A549 (cell line): ENCODE results near the gene MAP4K4. TPM values are rescaled to one million over a fixed set of nuclear protein-coding genes. Genes with fewer than 3 reads are reported as not detected.

Experiments used
- ATAC-seq, 2 experiments: fragments of 200-7000 bp in 1 of 2; fragments of >200 bp in 1 of 2; cut with Nextera tagmentation in 1 of 2; cut with Tn5 transposase in 1 of 2; 3 replicates each; pipeline versions ENCODE4 v1.8.0 to v1.9.1; 2018 to 2020; ENCODE audit warnings: mild to moderate bottlenecking in 1 of 2, moderate library complexity in 1 of 2
- CTCF ChIA-PET: fragments of 300-600 bp; sonication (Branson Sonifier 250); formaldehyde crosslinking; extraction: SDS; loops from one replicate; lab custom pipeline; 2021; ENCODE audit warnings: antibody characterized with exemption, inconsistent platforms; lab: Yijun Ruan, JAX
- POLR2A ChIA-PET: fragments of 350-600 bp; formaldehyde crosslinking; extraction: SDS; loops from one replicate; lab custom pipeline; 2021; ENCODE audit warnings: antibody characterized with exemption, inconsistent platforms; lab: Yijun Ruan, JAX
- DNase-seq, 2 experiments: peaks; one replicate each; pipeline versions ENCODE4 v3.0.0 to v3.0.0-alpha.2; 2011 to 2016; ENCODE audit warnings: low read depth in 1 of 2, low spot score in 1 of 2
- FAIRE-seq: peaks from 2 replicates; lab custom pipeline; 2011; peaks lifted over from hg19 to GRCh38; lab: Jason Lieb, UNC
- H3K27ac ChIP-seq, 2 experiments: fragments of >200 bp; sonication (Bioruptor Twin); formaldehyde crosslinking; 3 replicates each; pipeline ENCODE4 v1.5.1; 2016 to 2017
- H3K4me1 ChIP-seq: fragments of >200 bp; sonication (Bioruptor Twin); formaldehyde crosslinking; 3 replicates; pipeline ENCODE4 v1.6.1; 2016
- H3K4me2 ChIP-seq: fragments of >200 bp; sonication (Bioruptor Twin); formaldehyde crosslinking; 3 replicates; pipeline ENCODE4 v1.6.1; 2016
- H3K4me3 ChIP-seq: fragments of >200 bp; sonication (Bioruptor Twin); formaldehyde crosslinking; 3 replicates; pipeline ENCODE4 v1.5.1; 2016
- H3K9me3 ChIP-seq: fragments of >200 bp; sonication (Bioruptor Twin); formaldehyde crosslinking; 3 replicates; pipeline ENCODE4 v1.6.1; 2016
- BHLHE40 ChIP-seq: IDR thresholded peaks from 2 replicates; pipeline ENCODE4 v1.6.1; 2012; ENCODE audit warnings: low read depth, low read length, inconsistent platforms
- CBX2 ChIP-seq: fragments of 200-600 bp; sonication (generic); IDR thresholded peaks from 2 replicates; pipeline ENCODE4 v1.6.1; 2016; ENCODE audit warnings: low read depth, mild to moderate bottlenecking, borderline replicate concordance
- CBX8 ChIP-seq: fragments of 200-600 bp; sonication (generic); IDR thresholded peaks from 2 replicates; pipeline ENCODE4 v1.6.1; 2016
- CHD4 ChIP-seq: fragments of 200-600 bp; sonication (generic); IDR thresholded peaks from 2 replicates; pipeline ENCODE4 v1.6.1; 2016; ENCODE audit warnings: antibody characterized with exemption, mild to moderate bottlenecking, borderline replicate concordance
- EHF ChIP-seq: fragments of 250-450 bp; sonication (Bioruptor Pico); IDR thresholded peaks from 2 replicates; pipeline ENCODE4 v1.5.0; 2020; ENCODE audit warnings: mild to moderate bottlenecking
- EP300 ChIP-seq, 2 experiments: fragments of >200 bp; sonication (Bioruptor Twin); formaldehyde crosslinking; IDR thresholded peaks; 2 replicates in 1 of 2; 3 replicates in 1 of 2; pipeline ENCODE4 v1.6.1; 2016 to 2017
- FOSL2 ChIP-seq, 2 experiments: fragments of 450-650 bp in 1 of 2; fragments of >200 bp in 1 of 2; sonication (Bioruptor Twin) in 1 of 2; formaldehyde crosslinking; IDR thresholded peaks; 2 replicates each; pipeline versions ENCODE4 v1.5.0 to v1.6.1; 2016 to 2020; ENCODE audit warnings: mild to moderate bottlenecking in 1 of 2, moderate library complexity in 1 of 2
- HDAC2 ChIP-seq: fragments of 200-600 bp; sonication (generic); IDR thresholded peaks from 2 replicates; pipeline ENCODE4 v1.6.1; 2016
- MAFK ChIP-seq: fragments of 450-650 bp; IDR thresholded peaks from 2 replicates; pipeline ENCODE4 v1.6.1; 2014; ENCODE audit not compliant: partially characterized antibody
- NPAS2 ChIP-seq: fragments of 250-450 bp; sonication (Bioruptor Pico); IDR thresholded peaks from 2 replicates; pipeline ENCODE4 v1.8.0; 2022; ENCODE audit warnings: mild to moderate bottlenecking, moderate library complexity, borderline replicate concordance
- PHF8 ChIP-seq: fragments of 200-600 bp; sonication (generic); IDR thresholded peaks from 2 replicates; pipeline ENCODE4 v1.6.1; 2016; ENCODE audit warnings: low read depth, mild to moderate bottlenecking, antibody characterized with exemption, moderate library complexity, borderline replicate concordance
- POLR2A ChIP-seq: IDR thresholded peaks from 2 replicates; pipeline ENCODE4 v1.6.1; 2012; ENCODE audit warnings: mild to moderate bottlenecking, low read length
- RNF2 ChIP-seq: fragments of 200-600 bp; sonication (generic); IDR thresholded peaks from 2 replicates; pipeline ENCODE4 v1.6.1; 2016; ENCODE audit warnings: low read depth, mild to moderate bottlenecking, antibody characterized with exemption, moderate library complexity, borderline replicate concordance
- TFCP2L1 ChIP-seq: fragments of 250-450 bp; sonication (Bioruptor Pico); IDR thresholded peaks from 2 replicates; pipeline ENCODE4 v1.5.0; 2021; ENCODE audit warnings: mild to moderate bottlenecking
- ZFP36 ChIP-seq: fragments of 450-650 bp; IDR thresholded peaks from 2 replicates; pipeline ENCODE4 v1.6.1; 2014; ENCODE audit warnings: borderline replicate concordance; ENCODE audit not compliant: partially characterized antibody
- WGBS: methylation state at CpG from one replicate; pipeline ENCODE4 v1.1.6; 2017; ENCODE audit errors: missing lambda C conversion rate; 5-methylcytosine and 5-hydroxymethylcytosine counted together
- polyA plus RNA-seq, 4 experiments: library from polyadenylated mRNA; depleted of rRNA in 3 of 4; stranded (reverse); fragments of >200 nt; fragmentation: RNase III in 1 of 4; extraction: RNeasy Plus Mini Kit Qiagen cat#74134 plus additional on column Dnase treatment in 1 of 4; gene quantifications; 2 replicates in 3 of 4; 3 replicates in 1 of 4; pipeline ENCODE4 v1.2.3, GENCODE V29; 2011 to 2017
- TF ChIP-seq, protein P1 (sequence below): fragments of >200 bp; sonication (Bioruptor Twin); formaldehyde crosslinking; IDR thresholded peaks from 3 replicates; pipeline ENCODE4 v1.5.1; 2016
- TF ChIP-seq, protein P2 (sequence below): fragments of 200-600 bp; sonication (generic); IDR thresholded peaks from 2 replicates; pipeline ENCODE4 v1.6.1; 2016; ENCODE audit warnings: antibody characterized with exemption, mild to moderate bottlenecking, moderate library complexity
- TF ChIP-seq, protein P3 (sequence below): fragments of 450-650 bp; IDR thresholded peaks from 2 replicates; pipeline ENCODE4 v1.6.1; 2014; ENCODE audit warnings: antibody characterized with exemption
- TF ChIP-seq, protein P4 (sequence below): fragments of >200 bp; sonication (Bioruptor Twin); formaldehyde crosslinking; IDR thresholded peaks from 3 replicates; pipeline ENCODE4 v1.6.1; 2016

MAP4K4 gene
- polyA plus RNA-seq, 2 of the 4 experiments (the other 2 are of a cell fraction) = 61.9 to 82.2 TPM

DNA sequence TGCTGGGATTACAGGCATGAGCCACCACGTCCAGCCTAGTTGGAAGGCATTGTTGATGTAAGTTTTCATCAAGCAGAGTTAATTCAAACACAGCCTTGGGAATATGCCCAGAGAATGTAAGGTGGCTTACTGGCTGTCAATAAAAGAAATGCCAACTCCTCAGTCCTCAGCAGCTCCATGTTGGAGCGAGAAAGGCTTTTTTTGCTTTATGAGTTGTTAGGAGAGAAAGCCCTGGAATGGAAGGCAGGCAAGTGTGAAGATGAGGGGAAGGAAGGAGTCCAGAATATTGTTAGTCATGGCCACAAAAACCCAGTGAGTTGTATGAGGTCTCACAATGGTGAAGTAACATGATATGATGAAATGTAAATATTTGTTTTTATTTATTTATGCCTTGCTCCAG is 57.1 kb downstream of the MAP4K4 start:
- peak in 1 of 2 experiments; percentile 35 for DNase-seq
- 45% methylated on average over 2 of the region's 2 CpGs for WGBS
- peak overlapping the region; percentile 56 for H3K4me2 ChIP-seq

DNA sequence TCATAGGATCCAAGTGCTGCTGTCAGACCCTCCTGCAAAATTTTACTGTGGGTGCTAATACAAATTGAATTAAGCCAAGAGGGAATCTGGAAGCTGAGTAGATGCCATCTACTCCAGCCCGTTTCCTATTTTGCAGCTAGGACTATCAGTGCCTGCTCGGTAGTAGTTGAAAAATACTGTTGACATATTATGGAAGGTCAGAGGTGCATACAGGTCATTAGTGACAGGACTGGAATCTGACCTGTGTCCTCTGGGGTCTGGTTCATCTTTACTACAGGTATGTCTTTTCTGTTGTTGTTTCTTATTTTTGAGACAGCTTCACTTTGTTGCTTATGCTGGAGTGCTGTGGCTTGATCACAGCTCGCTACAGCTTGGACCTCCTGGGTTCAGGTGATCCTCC is 58.8 kb downstream of the MAP4K4 start:
- no peak for FAIRE-seq
- WGBS = 73% methylated on average over 3 of the region's 3 CpGs
- Histone ChIP-seq H3K4me3 (no peak overlapping the region), H3K9me3 (no peaks in the 10 kb centered on the region), H3K4me2 (no peak overlapping the region), H3K4me1 (peaks cover 58% of the 10 kb centered on the region), H3K27ac (peak overlapping the region in 1 of 2 experiments; percentile 42; a peak in 3 of 6 replicates)
- ChIA-PET POLR2A (interaction anchor here (0.6 kb wide), 1 partner anchor 8 kb away, joined by 4 read pairs; no protein-coding TSS in a partner anchor), CTCF (interaction anchor here (0.9 to 3.2 kb wide), 4 partner anchors 11 to 32 kb away, joined by 3 to 8 read pairs (median 6); no protein-coding TSS in a partner anchor)
- TF ChIP-seq FOSL2 (IDR thresholded peaks at IDR 0.05) = no peak
- no peak for TF ChIP-seq FOSL2 (CRISPR knock-in tag; IDR thresholded peaks at IDR 0.05)
- no peak for DNase-seq
- no peak for ATAC-seq

More for the DNA sequence above, 57.1 kb downstream of the MAP4K4 start:
- peak overlapping the region; percentile 40 to 58; a peak in 5 of 6 replicates for H3K27ac ChIP-seq
- no peak for TF ChIP-seq CBX8
- no peak for TF ChIP-seq ZFP36
- TF ChIP-seq FOSL2 (IDR thresholded peaks at IDR 0.05) = no peak
- 0 out of 2 replicates have a peak, but pooled peaks have one; percentile 13 for TF ChIP-seq FOSL2 (CRISPR knock-in tag; IDR thresholded peaks at IDR 0.05)
- TF ChIP-seq, all 56 proteins: peak for 1
- Histone ChIP-seq H3K4me1 (peaks cover 65% of the 10 kb centered on the region), H3K9me3 (no peaks in the 10 kb centered on the region), H3K4me3 (no peak overlapping the region)
- ChIA-PET CTCF (interaction anchor here (1.2 to 3.2 kb wide), 4 partner anchors 9 to 336 kb away, joined by 4 to 8 read pairs (median 4); no protein-coding TSS in a partner anchor), POLR2A (no interaction called here)
- FAIRE-seq (no peak), ATAC-seq (peak in 1 of 2 experiments; percentile 22; a peak in 2 of 6 replicates)

DNA sequence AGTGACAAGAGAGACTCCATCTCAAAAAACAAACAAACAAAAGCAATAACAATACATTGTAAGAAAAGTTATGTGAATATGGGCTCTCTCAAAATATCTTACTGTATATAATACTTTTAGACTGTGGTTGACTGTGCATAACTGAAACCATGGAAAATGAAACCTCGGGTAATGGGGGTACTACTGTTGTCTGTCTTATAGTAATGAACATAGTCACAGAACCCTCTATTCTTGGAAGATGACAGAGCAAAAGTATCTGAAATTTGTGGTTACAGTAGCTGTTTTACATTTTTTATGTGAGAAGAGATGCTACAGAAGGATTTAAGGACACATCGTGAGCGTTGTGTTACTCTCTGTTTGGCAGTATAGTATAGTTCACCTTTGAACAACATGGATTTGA is 60.5 kb downstream of the MAP4K4 start:
- ATAC-seq = no peak
- POLR2A ChIA-PET = no interaction called here
- FAIRE-seq = no peak
- WGBS = 93% methylated on average over 3 of the region's 3 CpGs
- TF ChIP-seq, protein P1, sequence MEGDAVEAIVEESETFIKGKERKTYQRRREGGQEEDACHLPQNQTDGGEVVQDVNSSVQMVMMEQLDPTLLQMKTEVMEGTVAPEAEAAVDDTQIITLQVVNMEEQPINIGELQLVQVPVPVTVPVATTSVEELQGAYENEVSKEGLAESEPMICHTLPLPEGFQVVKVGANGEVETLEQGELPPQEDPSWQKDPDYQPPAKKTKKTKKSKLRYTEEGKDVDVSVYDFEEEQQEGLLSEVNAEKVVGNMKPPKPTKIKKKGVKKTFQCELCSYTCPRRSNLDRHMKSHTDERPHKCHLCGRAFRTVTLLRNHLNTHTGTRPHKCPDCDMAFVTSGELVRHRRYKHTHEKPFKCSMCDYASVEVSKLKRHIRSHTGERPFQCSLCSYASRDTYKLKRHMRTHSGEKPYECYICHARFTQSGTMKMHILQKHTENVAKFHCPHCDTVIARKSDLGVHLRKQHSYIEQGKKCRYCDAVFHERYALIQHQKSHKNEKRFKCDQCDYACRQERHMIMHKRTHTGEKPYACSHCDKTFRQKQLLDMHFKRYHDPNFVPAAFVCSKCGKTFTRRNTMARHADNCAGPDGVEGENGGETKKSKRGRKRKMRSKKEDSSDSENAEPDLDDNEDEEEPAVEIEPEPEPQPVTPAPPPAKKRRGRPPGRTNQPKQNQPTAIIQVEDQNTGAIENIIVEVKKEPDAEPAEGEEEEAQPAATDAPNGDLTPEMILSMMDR = no peak
- no peak for TF ChIP-seq BHLHE40
- no peak for TF ChIP-seq NPAS2
- no peak for TF ChIP-seq CBX2
- no peak for TF ChIP-seq RNF2
- no peak for TF ChIP-seq TFCP2L1 (CRISPR knock-in tag)
- no peak for TF ChIP-seq PHF8
- no peak for TF ChIP-seq HDAC2
- TF ChIP-seq POLR2A = no peak
- TF ChIP-seq CBX8 = no peak
- TF ChIP-seq EP300 (IDR thresholded peaks at IDR 0.05) = no peak
- TF ChIP-seq, protein P2, sequence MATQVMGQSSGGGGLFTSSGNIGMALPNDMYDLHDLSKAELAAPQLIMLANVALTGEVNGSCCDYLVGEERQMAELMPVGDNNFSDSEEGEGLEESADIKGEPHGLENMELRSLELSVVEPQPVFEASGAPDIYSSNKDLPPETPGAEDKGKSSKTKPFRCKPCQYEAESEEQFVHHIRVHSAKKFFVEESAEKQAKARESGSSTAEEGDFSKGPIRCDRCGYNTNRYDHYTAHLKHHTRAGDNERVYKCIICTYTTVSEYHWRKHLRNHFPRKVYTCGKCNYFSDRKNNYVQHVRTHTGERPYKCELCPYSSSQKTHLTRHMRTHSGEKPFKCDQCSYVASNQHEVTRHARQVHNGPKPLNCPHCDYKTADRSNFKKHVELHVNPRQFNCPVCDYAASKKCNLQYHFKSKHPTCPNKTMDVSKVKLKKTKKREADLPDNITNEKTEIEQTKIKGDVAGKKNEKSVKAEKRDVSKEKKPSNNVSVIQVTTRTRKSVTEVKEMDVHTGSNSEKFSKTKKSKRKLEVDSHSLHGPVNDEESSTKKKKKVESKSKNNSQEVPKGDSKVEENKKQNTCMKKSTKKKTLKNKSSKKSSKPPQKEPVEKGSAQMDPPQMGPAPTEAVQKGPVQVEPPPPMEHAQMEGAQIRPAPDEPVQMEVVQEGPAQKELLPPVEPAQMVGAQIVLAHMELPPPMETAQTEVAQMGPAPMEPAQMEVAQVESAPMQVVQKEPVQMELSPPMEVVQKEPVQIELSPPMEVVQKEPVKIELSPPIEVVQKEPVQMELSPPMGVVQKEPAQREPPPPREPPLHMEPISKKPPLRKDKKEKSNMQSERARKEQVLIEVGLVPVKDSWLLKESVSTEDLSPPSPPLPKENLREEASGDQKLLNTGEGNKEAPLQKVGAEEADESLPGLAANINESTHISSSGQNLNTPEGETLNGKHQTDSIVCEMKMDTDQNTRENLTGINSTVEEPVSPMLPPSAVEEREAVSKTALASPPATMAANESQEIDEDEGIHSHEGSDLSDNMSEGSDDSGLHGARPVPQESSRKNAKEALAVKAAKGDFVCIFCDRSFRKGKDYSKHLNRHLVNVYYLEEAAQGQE = no peak
- TF ChIP-seq CHD4 = no peak
- no peak for TF ChIP-seq MAFK
- TF ChIP-seq, protein P3, sequence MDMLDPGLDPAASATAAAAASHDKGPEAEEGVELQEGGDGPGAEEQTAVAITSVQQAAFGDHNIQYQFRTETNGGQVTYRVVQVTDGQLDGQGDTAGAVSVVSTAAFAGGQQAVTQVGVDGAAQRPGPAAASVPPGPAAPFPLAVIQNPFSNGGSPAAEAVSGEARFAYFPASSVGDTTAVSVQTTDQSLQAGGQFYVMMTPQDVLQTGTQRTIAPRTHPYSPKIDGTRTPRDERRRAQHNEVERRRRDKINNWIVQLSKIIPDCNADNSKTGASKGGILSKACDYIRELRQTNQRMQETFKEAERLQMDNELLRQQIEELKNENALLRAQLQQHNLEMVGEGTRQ = no peak
- TF ChIP-seq, protein P4, sequence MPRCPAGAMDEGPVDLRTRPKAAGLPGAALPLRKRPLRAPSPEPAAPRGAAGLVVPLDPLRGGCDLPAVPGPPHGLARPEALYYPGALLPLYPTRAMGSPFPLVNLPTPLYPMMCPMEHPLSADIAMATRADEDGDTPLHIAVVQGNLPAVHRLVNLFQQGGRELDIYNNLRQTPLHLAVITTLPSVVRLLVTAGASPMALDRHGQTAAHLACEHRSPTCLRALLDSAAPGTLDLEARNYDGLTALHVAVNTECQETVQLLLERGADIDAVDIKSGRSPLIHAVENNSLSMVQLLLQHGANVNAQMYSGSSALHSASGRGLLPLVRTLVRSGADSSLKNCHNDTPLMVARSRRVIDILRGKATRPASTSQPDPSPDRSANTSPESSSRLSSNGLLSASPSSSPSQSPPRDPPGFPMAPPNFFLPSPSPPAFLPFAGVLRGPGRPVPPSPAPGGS = no peak
- no peak for TF ChIP-seq EHF (CRISPR knock-in tag)
- peaks cover 54% of the 10 kb centered on the region for H3K4me1 ChIP-seq
- no peak for DNase-seq
- no peak overlapping the region for H3K4me3 ChIP-seq
- H3K27ac ChIP-seq = peak overlapping the region; percentile 62 to 83; a peak in 4 of 6 replicates
- H3K4me2 ChIP-seq = no peak overlapping the region; the same call in 2 of the 3 replicates
- CTCF ChIA-PET = interaction anchor here (0.8 to 1.2 kb wide), 3 partner anchors 12 to 65 kb away, joined by 3 to 8 read pairs (median 3); no protein-coding TSS in a partner anchor
- no peaks in the 10 kb centered on the region for H3K9me3 ChIP-seq
